Measurements from ENCODE around the gene GPNMB. TPM values are rescaled to one million over a fixed set of nuclear protein-coding genes. Genes with fewer than 3 reads are reported as not detected.

GPNMB gene
- total and polyA plus RNA-seq, 4 experiments from 2014 or later: 32.5 to 36.6 TPM; not detected in 2

- Histone ChIP-seq H3K36me3 (ENCODE audit: insufficient read depth, low read length) (no peaks in the 10 kb centered on the region), H3K4me1 (ENCODE audit: insufficient read depth, low read length) (no peaks in the 10 kb centered on the region), H3K4me3 (ENCODE audit: low read length in 2 of 2) (no peak overlapping the region), H3K27ac (ENCODE audit: low read depth, low read length) (no peak overlapping the region), H3K27me3 (ENCODE audit: insufficient read depth, low read length) (no peaks in the 10 kb centered on the region), H3K9me3 (ENCODE audit: control insufficient read depth in 1 of 2, low read length in 2 of 2) (no peaks in the 10 kb centered on the region)
- H3K4me3 Mint-ChIP-seq: no peak overlapping the region
- H3K4me1 Mint-ChIP-seq: peaks cover 4% of the 10 kb centered on the region in 4 donors
- ChIA-PET POLR2A (ENCODE audit: partially characterized antibody) (no interaction called here), CTCF (ENCODE audit: partially characterized antibody) (no interaction called here)
- peaks cover 6 to 7% of the 10 kb centered on the region in 2 donors for H3K27me3 Mint-ChIP-seq
- H3K9me3 Mint-ChIP-seq: no peaks in the 10 kb centered on the region
- H3K36me3 Mint-ChIP-seq: peaks cover 0 to 6% of the 10 kb centered on the region in 2 donors
- intact Hi-C loops (cut with micrococcal nuclease): no loop called here
- no peak for DNase-seq
- no peak overlapping the region for H3K27ac Mint-ChIP-seq
These were observed 6.9 kb upstream of the GPNMB start for GRCh38 chr7:23239698-23240097.

- H3K36me3 ChIP-seq (ENCODE audit: insufficient read depth, low read length): no peaks in the 10 kb centered on the region
- CTCF ChIA-PET (ENCODE audit: partially characterized antibody): interaction anchor here (0.9 to 1.5 kb wide), 2 partner anchors 26 to 30 kb away, joined by 3 read pairs; no protein-coding TSS in a partner anchor
- POLR2A ChIA-PET (ENCODE audit: partially characterized antibody): no interaction called here
- Mint-ChIP-seq H3K4me3 (no peak overlapping the region), H3K27ac (no peak overlapping the region), H3K9me3 (no peaks in the 10 kb centered on the region), H3K36me3 (peaks cover 0 to 6% of the 10 kb centered on the region in 2 donors), H3K27me3 (peaks cover 21 to 22% of the 10 kb centered on the region in 2 donors), H3K4me1 (peaks cover 0 to 1% (median 0%) of the 10 kb centered on the region in 4 donors)
- intact Hi-C loops (cut with micrococcal nuclease): no loop called here
- H3K27me3 ChIP-seq (ENCODE audit: insufficient read depth, low read length): peaks cover 9% of the 10 kb centered on the region
- DNase-seq: no peak
- H3K9me3 ChIP-seq (ENCODE audit: control insufficient read depth in 1 of 2, low read length in 2 of 2): no peaks in the 10 kb centered on the region
- H3K4me3 ChIP-seq (ENCODE audit: low read length in 2 of 2): no peak overlapping the region
- H3K27ac ChIP-seq (ENCODE audit: low read depth, low read length): no peak overlapping the region
- no peaks in the 10 kb centered on the region for H3K4me1 ChIP-seq (ENCODE audit: insufficient read depth, low read length)
These were observed 4.3 kb upstream of the GPNMB start for GRCh38 chr7:23242321-23242720.

- DNase-seq: no peak
- Mint-ChIP-seq H3K9me3 (peaks cover 0 to under 1% (median 0%) of the 10 kb centered on the region in 8 donors), H3K4me3 (no peak overlapping the region), H3K36me3 (peaks cover 0 to 6% of the 10 kb centered on the region in 2 donors), H3K27me3 (peaks cover 22 to 23% of the 10 kb centered on the region in 2 donors), H3K27ac (no peak overlapping the region), H3K4me1 (peaks cover 0 to 2% (median under 1%) of the 10 kb centered on the region in 4 donors)
- Histone ChIP-seq H3K4me3 (ENCODE audit: low read length in 2 of 2) (no peak overlapping the region), H3K27me3 (ENCODE audit: insufficient read depth, low read length) (peaks cover 11% of the 10 kb centered on the region), H3K27ac (ENCODE audit: low read depth, low read length) (no peak overlapping the region), H3K36me3 (ENCODE audit: insufficient read depth, low read length) (no peaks in the 10 kb centered on the region), H3K4me1 (ENCODE audit: insufficient read depth, low read length) (peaks cover 3% of the 10 kb centered on the region), H3K9me3 (ENCODE audit: control insufficient read depth in 1 of 2, low read length in 2 of 2) (no peaks in the 10 kb centered on the region)
- intact Hi-C loops (cut with micrococcal nuclease): no loop called here
- CTCF ChIA-PET (ENCODE audit: partially characterized antibody): interaction anchor here (0.9 to 1.5 kb wide), 2 partner anchors 26 to 30 kb away, joined by 3 read pairs; no protein-coding TSS in a partner anchor
- POLR2A ChIA-PET (ENCODE audit: partially characterized antibody): no interaction called here
These were observed 3.6 kb upstream of the GPNMB start for GRCh38 chr7:23242935-23243334.

- Histone ChIP-seq H3K36me3 (ENCODE audit: insufficient read depth, low read length) (no peaks in the 10 kb centered on the region), H3K4me3 (ENCODE audit: low read length in 2 of 2) (no peak overlapping the region), H3K9me3 (ENCODE audit: control insufficient read depth in 1 of 2, low read length in 2 of 2) (no peaks in the 10 kb centered on the region), H3K4me1 (ENCODE audit: insufficient read depth, low read length) (peaks cover 7% of the 10 kb centered on the region), H3K27me3 (ENCODE audit: insufficient read depth, low read length) (peaks cover 19% of the 10 kb centered on the region), H3K27ac (ENCODE audit: low read depth, low read length) (no peak overlapping the region)
- no peak for DNase-seq
- Mint-ChIP-seq H3K27ac (no peak overlapping the region), H3K27me3 (peaks cover 41 to 51% of the 10 kb centered on the region in 2 donors), H3K4me1 (peaks cover 0 to 5% (median 2%) of the 10 kb centered on the region in 4 donors), H3K4me3 (no peak overlapping the region), H3K36me3 (peaks cover 0 to 10% of the 10 kb centered on the region in 2 donors), H3K9me3 (peaks cover 3 to 16% (median 8%) of the 10 kb centered on the region in 8 donors)
- ChIA-PET CTCF (ENCODE audit: partially characterized antibody) (no interaction called here), POLR2A (ENCODE audit: partially characterized antibody) (no interaction called here)
- intact Hi-C loops (cut with micrococcal nuclease): no loop called here
These were observed 549 bp downstream of the GPNMB start for GRCh38 chr7:23247046-23247602.

GRCh38 chr7:23247603-23248335 is 1.2 kb downstream of the GPNMB start:
- intact Hi-C loops (cut with micrococcal nuclease): no loop called here
- POLR2A ChIA-PET (ENCODE audit: partially characterized antibody): no interaction called here
- H3K4me1 ChIP-seq (ENCODE audit: insufficient read depth, low read length): peaks cover 7% of the 10 kb centered on the region
- Mint-ChIP-seq H3K4me1 (peaks cover 0 to 5% (median 2%) of the 10 kb centered on the region in 4 donors), H3K27me3 (peaks cover 38 to 50% of the 10 kb centered on the region in 2 donors), H3K9me3 (peaks cover 3 to 19% (median 8%) of the 10 kb centered on the region in 8 donors), H3K4me3 (peak overlapping the region in 3 of 8 donors; percentile 32 to 56 (median 45)), H3K27ac (no peak overlapping the region), H3K36me3 (peaks cover 0 to 10% of the 10 kb centered on the region in 2 donors)
- H3K9me3 ChIP-seq (ENCODE audit: control insufficient read depth in 1 of 2, low read length in 2 of 2): no peaks in the 10 kb centered on the region
- CTCF ChIA-PET (ENCODE audit: partially characterized antibody): interaction anchor here (0.7 kb wide), 1 partner anchor 10 kb away, joined by 3 read pairs; no protein-coding TSS in a partner anchor
- no peak overlapping the region for H3K27ac ChIP-seq (ENCODE audit: low read depth, low read length)
- no peak for DNase-seq
- H3K4me3 ChIP-seq (ENCODE audit: low read length in 2 of 2): no peak overlapping the region
- H3K36me3 ChIP-seq (ENCODE audit: insufficient read depth, low read length): no peaks in the 10 kb centered on the region
- H3K27me3 ChIP-seq (ENCODE audit: insufficient read depth, low read length): peaks cover 19% of the 10 kb centered on the region

- CTCF ChIA-PET (ENCODE audit: partially characterized antibody): interaction anchor here (1.0 kb wide), 1 partner anchor 14 kb away, joined by 3 read pairs; no protein-coding TSS in a partner anchor
- H3K27ac Mint-ChIP-seq: no peak overlapping the region
- peaks cover 0 to 5% of the 10 kb centered on the region in 2 donors for H3K36me3 Mint-ChIP-seq
- Histone ChIP-seq H3K27ac (ENCODE audit: low read depth, low read length) (no peak overlapping the region), H3K36me3 (ENCODE audit: insufficient read depth, low read length) (no peaks in the 10 kb centered on the region), H3K4me3 (ENCODE audit: low read length in 2 of 2) (no peak overlapping the region), H3K27me3 (ENCODE audit: insufficient read depth, low read length) (peaks cover 19% of the 10 kb centered on the region), H3K9me3 (ENCODE audit: control insufficient read depth in 1 of 2, low read length in 2 of 2) (no peaks in the 10 kb centered on the region), H3K4me1 (ENCODE audit: insufficient read depth, low read length) (peaks cover 7% of the 10 kb centered on the region)
- H3K4me3 Mint-ChIP-seq: no peak overlapping the region
- H3K9me3 Mint-ChIP-seq: peaks cover 3 to 19% (median 8%) of the 10 kb centered on the region in 8 donors
- DNase-seq: no peak
- H3K4me1 Mint-ChIP-seq: peaks cover 0 to 5% (median 2%) of the 10 kb centered on the region in 4 donors
- peaks cover 41 to 54% of the 10 kb centered on the region in 2 donors for H3K27me3 Mint-ChIP-seq
- POLR2A ChIA-PET (ENCODE audit: partially characterized antibody): no interaction called here
- intact Hi-C loops (cut with micrococcal nuclease): no loop called here
These were observed 2.9 kb downstream of the GPNMB start for GRCh38 chr7:23249486-23249885.

GRCh38 chr7:23254051-23254681 is 7.6 kb downstream of the GPNMB start:
- Mint-ChIP-seq H3K9me3 (peaks cover 2 to 19% (median 8%) of the 10 kb centered on the region in 8 donors), H3K27me3 (peaks cover 36 to 47% of the 10 kb centered on the region in 2 donors), H3K4me3 (no peak overlapping the region), H3K4me1 (no peaks in the 10 kb centered on the region), H3K27ac (no peak overlapping the region), H3K36me3 (peaks cover 0 to 4% of the 10 kb centered on the region in 2 donors)
- H3K27me3 ChIP-seq (ENCODE audit: insufficient read depth, low read length): peaks cover 8% of the 10 kb centered on the region
- H3K36me3 ChIP-seq (ENCODE audit: insufficient read depth, low read length): no peaks in the 10 kb centered on the region
- no peak overlapping the region for H3K27ac ChIP-seq (ENCODE audit: low read depth, low read length)
- no peak overlapping the region for H3K4me3 ChIP-seq (ENCODE audit: low read length in 2 of 2)
- H3K9me3 ChIP-seq (ENCODE audit: control insufficient read depth in 1 of 2, low read length in 2 of 2): no peaks in the 10 kb centered on the region
- intact Hi-C loops (cut with micrococcal nuclease): no loop called here
- H3K4me1 ChIP-seq (ENCODE audit: insufficient read depth, low read length): no peaks in the 10 kb centered on the region
- ChIA-PET CTCF (ENCODE audit: partially characterized antibody) (interaction anchor here (1.7 to 2.5 kb wide), 3 partner anchors 9 to 18 kb away, joined by 5 to 10 read pairs (median 9); no protein-coding TSS in a partner anchor), POLR2A (ENCODE audit: partially characterized antibody) (no interaction called here)
- no peak for DNase-seq

All from CD4-positive, alpha-beta memory T cell (primary cell).